HG02759 (cell line): ENCODE results near the gene PLEKHO1.

Source experiments
- ATAC-seq: cut with Tn5 transposase; IDR thresholded peaks from one replicate; pipeline ENCODE4 v1.9.1; 2021; ENCODE audit warnings: mild to moderate bottlenecking, moderate library complexity; ENCODE audit not compliant: unreplicated experiment

The PLEKHO1 gene

GRCh38 chr1:150148837-150149270, 862 bp upstream of the PLEKHO1 start:
- ATAC-seq = no peak

- no peak for ATAC-seq
Measured at GRCh38 chr1:150150133-150151021, 661 bp downstream of the PLEKHO1 start.

- peak; percentile 31 for ATAC-seq
Measured at GRCh38 chr1:150151291-150152181, 1.8 kb downstream of the PLEKHO1 start.

DNA sequence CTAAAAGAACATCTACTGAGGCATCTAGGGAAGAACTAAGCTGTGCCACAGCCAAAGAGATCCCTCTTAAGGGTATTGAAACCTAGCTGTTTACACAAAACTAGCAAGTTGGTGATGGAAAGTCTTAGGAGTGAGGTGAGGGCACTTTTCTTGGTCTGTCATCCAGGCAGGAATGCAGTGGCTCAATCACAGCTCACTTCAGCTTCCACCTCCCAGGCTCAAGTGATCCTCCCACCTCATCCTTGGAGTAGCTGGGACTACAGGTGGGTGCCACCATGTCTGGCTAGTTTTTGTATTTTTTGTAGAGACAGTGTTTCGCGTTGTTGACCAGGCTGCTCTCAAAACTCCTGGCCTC, 2.4 kb downstream of the PLEKHO1 start:
- no peak for ATAC-seq

- ATAC-seq = no peak
Measured at GRCh38 chr1:150152772-150153456, 3.2 kb downstream of the PLEKHO1 start.

- ATAC-seq = no peak
Measured at GRCh38 chr1:150154143-150154542, 4.4 kb downstream of the PLEKHO1 start.

GRCh38 chr1:150155413-150156071, 5.8 kb downstream of the PLEKHO1 start:
- no peak for ATAC-seq

DNA sequence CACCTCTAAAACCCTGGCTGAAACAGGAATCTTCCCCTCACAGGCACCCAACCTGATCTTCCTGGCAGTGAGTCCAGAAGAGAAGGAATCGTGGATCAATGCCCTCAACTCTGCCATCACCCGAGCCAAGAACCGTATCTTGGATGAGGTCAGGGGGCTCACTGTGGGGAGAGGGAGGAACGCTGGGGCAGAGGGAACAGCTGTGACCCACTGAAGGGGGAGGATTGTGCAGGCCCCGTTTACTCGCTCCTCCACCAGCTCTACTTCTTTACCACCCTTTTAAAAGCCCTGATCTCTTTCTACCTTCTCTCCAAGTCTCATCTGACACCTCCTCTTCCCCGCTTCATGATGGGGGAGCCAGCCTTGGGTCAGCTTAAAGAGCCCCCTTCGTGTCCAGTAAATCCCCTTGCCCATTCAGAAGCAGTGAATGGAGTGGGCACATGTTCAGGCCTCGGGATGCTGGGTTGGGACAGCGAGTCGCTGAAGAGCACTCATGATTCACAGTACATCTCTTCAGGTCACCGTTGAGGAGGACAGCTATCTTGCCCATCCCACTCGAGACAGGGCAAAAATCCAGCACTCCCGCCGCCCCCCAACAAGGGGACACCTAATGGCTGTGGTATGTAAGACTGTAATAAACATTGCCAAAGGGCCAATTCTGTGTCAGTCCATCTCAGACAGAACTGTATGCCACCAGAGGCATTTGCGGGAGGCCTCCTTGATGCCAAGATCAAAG, 7.3 kb downstream of the PLEKHO1 start:
- no peak for ATAC-seq

DNA sequence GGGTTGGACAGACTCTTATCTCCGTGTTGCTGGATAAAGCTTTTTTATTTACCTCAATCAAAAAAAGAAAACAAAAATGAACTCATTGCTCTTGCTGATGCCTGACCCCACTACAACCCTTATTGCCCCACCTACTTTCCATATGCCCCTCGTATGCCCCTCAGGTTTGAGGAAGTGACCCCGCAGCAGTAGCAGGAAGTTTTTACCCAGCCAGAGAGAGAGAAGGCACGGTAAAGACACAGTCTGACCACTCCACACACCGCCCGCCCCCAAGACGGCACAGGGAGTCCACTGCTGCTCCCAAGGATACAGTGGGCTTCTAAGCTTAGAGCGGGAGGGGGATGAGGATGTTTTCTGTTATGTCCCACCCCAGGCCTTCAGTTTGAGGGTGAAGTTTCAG, 9.8 kb downstream of the PLEKHO1 start:
- ATAC-seq = no peak

DNA sequence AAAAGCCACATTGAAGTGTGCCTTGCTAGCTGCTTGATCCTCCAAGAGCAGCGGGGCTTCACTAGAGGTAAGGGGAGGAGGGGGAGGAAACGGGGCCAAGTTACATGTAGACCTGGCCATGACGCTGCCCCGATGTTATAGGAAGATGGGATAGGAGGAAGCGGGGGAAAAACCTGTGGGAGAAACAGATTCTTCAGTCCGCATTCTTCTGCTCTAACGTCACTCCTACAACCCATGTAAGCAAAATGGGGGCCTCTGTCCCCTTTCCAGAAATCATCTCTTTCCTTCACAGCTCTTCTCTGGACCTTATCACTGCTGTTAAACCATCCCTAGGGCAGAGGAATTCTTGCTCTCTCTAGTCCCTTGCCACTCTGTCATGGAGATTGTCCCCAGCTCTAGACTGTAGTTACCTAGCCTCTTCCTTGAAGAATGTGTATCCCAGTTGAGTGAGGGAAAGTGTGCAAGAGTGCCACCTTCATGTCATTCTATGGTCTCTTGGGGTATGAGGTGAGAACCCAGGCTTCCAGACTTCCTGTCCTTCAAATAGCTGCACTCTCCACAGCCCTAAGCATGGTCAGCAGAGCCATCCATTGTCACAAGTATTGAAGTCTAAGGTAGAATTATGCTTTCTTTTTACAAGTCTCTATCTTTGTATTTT, 11.4 kb downstream of the PLEKHO1 start:
- no peak for ATAC-seq

DNA sequence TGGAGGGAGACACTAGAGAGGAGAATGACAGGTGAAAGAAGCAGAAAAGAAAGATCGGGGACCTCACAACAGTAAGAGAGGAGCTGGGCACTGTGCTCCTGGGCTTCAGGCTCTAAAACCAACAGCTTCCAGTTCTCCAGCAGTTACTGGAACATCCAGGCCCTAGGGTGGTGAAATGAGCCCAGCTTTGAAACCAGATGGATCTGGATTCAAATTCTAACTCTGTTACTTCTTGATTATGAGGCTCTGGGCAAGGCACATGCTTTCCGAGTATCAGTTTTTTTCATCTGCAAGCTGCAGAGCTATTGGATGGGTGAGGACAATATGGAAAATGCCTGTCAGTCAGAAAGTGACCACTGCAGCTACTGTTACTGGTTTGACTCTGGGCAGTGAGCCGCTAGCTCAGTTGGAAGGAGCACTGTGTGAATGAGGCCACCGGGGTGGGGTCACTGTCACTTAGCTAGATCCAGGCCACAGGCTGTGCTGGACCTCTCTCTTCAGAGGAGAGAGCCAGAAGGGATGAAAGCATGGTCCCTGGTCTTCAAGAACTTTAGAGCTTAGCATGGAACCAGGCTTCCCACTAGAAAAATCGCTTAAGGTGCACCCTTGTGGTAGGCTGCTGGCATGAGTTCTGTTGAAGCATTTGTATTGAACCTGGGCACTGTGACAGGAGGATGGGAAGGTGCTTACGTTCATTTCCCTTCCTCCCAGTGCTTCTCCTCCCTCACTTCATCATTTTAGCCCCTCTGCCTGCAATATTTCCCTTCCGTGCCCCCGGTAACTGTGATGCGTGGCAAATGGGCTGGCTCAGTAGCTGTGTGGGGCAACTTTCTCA, 12.2 kb downstream of the PLEKHO1 start:
- no peak for ATAC-seq

- no peak for ATAC-seq
Measured at GRCh38 chr1:150162582-150162861, 12.8 kb downstream of the PLEKHO1 start.

DNA sequence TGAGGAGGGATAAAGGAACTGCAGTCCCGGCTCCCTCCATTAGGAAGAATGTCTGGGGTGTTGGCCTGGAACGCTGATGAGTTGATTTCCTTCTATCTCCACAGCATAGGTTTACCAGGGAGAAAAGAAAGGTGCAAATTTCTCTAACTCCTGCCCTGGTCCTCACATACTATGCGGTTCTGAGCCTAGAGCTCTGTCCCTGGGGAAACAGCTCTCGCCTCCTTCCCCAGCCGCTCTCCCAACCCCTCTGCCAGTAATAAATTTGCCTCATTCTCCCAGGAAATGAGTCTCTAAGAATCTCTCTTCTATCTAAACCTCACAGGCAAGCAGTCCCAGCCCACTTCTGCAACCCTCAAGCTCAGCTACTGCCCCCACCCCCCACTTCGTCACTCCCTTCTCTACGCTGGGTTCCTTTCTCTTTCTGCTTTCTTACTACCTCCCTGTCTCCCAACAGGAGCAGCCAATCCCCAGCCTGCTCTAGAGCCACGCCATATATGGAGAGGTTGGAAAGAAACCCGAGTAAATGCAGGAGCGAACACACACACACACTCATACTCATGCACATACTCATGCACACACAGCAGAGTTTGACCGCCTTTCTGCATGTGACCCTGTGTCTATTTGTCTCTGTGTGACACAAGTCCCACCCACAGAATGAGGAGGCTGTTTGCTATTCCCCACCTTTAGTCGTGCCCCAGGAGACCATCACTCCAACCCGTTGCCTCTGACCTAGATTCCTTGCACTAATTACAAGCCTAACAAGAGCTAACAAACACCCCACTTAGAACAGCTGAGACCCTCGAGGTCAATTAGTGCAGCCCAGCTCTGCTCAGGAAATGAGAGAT, 13.4 kb downstream of the PLEKHO1 start:
- ATAC-seq = peak; percentile 52

DNA sequence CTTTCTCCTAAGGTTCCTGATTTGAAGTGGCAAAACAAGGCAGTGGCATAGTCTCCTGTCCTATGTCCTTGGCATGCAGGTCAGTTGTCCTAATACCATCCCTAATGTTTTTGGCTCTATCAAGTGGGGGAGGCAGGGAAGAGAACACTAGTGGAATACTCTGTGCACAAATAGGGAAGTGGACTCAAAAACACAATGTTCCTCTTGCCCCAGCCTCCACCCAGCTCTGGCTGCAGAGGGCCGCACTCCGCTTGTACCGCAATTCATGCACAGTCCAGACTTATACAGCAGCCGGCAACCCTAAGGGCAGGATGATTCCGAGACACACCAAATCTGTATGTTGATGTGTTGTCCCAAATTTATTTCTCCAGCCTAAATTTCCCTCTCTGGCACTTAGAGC, 14.5 kb downstream of the PLEKHO1 start:
- ATAC-seq = no peak

- no peak for ATAC-seq
Measured at GRCh38 chr1:150164779-150165178, 15.1 kb downstream of the PLEKHO1 start.

DNA sequence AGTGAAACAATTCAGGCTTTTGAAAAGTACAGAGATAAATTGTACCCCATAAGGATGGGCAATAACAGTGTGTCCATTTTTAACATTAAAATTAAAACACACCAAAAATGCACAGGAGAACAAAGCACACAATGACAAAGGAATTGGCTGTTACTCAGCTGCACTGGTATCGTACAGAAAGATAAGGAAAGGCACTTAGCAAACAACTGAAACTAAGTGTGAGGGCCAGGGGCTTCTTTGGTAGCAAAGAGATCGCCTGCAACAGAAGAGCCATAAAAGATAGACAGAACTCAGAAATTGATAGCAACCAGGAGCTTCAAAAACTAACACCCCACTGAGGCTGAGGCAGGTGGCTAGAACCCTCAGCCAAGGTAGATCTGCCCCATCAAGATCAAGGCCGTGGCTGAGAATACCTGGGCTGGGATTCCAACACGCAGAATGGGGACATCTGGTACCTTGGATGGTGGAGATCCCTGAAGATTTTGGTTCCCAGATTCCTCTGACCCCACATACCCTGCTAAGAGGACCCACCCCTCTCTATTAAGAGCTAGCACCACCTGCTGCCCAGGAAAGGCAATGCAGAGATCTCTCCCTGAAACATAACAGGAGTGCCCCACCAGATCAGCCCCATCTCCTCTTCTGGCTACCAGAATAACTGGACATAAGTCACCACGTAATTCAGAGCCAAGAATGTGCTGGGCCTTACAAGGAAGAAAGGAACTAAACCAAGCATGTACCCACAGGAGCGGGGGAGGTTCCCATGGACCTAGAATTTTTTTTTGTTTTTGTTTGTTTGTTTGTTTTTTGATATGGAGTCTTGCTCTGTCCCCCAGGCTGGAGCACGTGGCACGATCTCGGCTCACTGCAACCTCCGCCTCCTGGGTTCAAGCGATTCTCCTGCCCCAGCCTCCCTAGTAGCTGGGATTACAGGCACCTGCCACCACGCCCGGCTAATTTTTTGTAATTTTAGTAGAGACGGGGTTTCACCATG, 16.2 kb downstream of the PLEKHO1 start:
- ATAC-seq = no peak
